Endothelial cell of umbilical vein (primary cell): ENCODE measurements around the gene TMEM151A. TPM values are rescaled to one million over a fixed set of nuclear protein-coding genes. Genes with fewer than 3 reads are reported as not detected.

Source experiments
- BruUV-seq: library from RNA; stranded (reverse); fragments of 400-500 nt; replicated peaks from 2 replicates; lab custom pipeline; 2021; lab: Mats Ljungman, UMichigan
- CTCF ChIA-PET: fragments of 300-600, 350-600 bp; sonication (Branson Sonifier 250); formaldehyde crosslinking; loops from one replicate; lab custom pipeline; 2021; ENCODE audit warnings: antibody characterized with exemption, inconsistent platforms; lab: Charles Lee
- POLR2A ChIA-PET: fragments of 300-600, 350-600 bp; sonication (Branson Sonifier 250); formaldehyde crosslinking; loops from one replicate; lab custom pipeline; 2021; ENCODE audit warnings: antibody characterized with exemption, inconsistent platforms; lab: Charles Lee
- DNase-seq: peaks from one replicate; pipeline ENCODE4 v3.0.0-alpha.2; 2011; ENCODE audit warnings: low read depth, low spot score
- FAIRE-seq: peaks from 2 replicates; lab custom pipeline; 2011; peaks lifted over from hg19 to GRCh38; lab: Jason Lieb, UNC
- H2AFZ ChIP-seq: 2 replicates; pipeline ENCODE4 v1.6.0; 2012; ENCODE audit warnings: low read depth, low read length, control low read depth, inconsistent platforms
- H3K27ac ChIP-seq: 2 replicates; pipeline ENCODE4 v1.5.1; 2011; ENCODE audit warnings: low read depth, mild to moderate bottlenecking, control low read depth, low read length, moderate library complexity; ENCODE audit not compliant: insufficient read depth
- H3K27me3 ChIP-seq, 2 experiments: 2 replicates each; pipeline versions ENCODE4 v1.6.0 to v1.6.1; 2011; ENCODE audit warnings: low read length in 2 of 2, mixed read lengths in 1 of 2; ENCODE audit not compliant: control insufficient read depth in 2 of 2, insufficient read depth in 2 of 2
- H3K36me3 ChIP-seq, 2 experiments: 2 replicates in 1 of 2; 3 replicates in 1 of 2; pipeline ENCODE4 v1.5.1; 2011; ENCODE audit warnings: low read length in 2 of 2, mild to moderate bottlenecking in 1 of 2, moderate library complexity in 1 of 2; ENCODE audit not compliant: control insufficient read depth in 2 of 2, insufficient read depth in 2 of 2; ENCODE audit errors: extremely low read depth in 1 of 2
- H3K4me1 ChIP-seq: 3 replicates; pipeline ENCODE4 v1.5.1; 2011; ENCODE audit warnings: mild to moderate bottlenecking, low read length; ENCODE audit not compliant: control insufficient read depth, insufficient read depth; ENCODE audit errors: extremely low read depth
- H3K4me2 ChIP-seq: 2 replicates; pipeline ENCODE4 v1.6.1; 2011; ENCODE audit warnings: low read length, control low read depth, mixed read lengths; ENCODE audit not compliant: insufficient read depth
- H3K4me3 ChIP-seq, 3 experiments: fragments of 200-600 bp in 1 of 3; sonication (generic), shearing (Covaris generic) in 1 of 3; replicated peaks in 1 of 3; 2 replicates each; pipeline ENCODE4 v1.5.1; 2011 to 2016; ENCODE audit warnings: control low read depth in 3 of 3, low read length in 3 of 3, mild to moderate bottlenecking in 2 of 3, inconsistent platforms in 1 of 3, low read depth in 1 of 3, moderate library complexity in 1 of 3; ENCODE audit not compliant: insufficient read depth in 1 of 3
- H3K79me2 ChIP-seq: 2 replicates; pipeline ENCODE4 v1.6.0; 2012; ENCODE audit warnings: low read length, inconsistent platforms; ENCODE audit not compliant: control insufficient read depth, insufficient read depth
- H3K9ac ChIP-seq: replicated peaks from 2 replicates; pipeline ENCODE3; 2011; ENCODE audit warnings: low read length, control low read depth; ENCODE audit not compliant: insufficient read depth; ENCODE audit errors: extremely low read depth
- H3K9me1 ChIP-seq: replicated peaks from 3 replicates; pipeline ENCODE4 v1.6.0; 2011; ENCODE audit warnings: mild to moderate bottlenecking, low read length; ENCODE audit not compliant: control insufficient read depth, insufficient read depth; ENCODE audit errors: extremely low read depth
- H3K9me3 ChIP-seq: replicated peaks from 2 replicates; pipeline ENCODE4 v1.5.1; 2012; ENCODE audit warnings: low read length, inconsistent platforms; ENCODE audit not compliant: control insufficient read depth, insufficient read depth
- H4K20me1 ChIP-seq: replicated peaks from 2 replicates; pipeline ENCODE3; 2011; ENCODE audit warnings: mild to moderate bottlenecking, low read length; ENCODE audit not compliant: control insufficient read depth, insufficient read depth; ENCODE audit errors: extremely low read depth
- EZH2 ChIP-seq: IDR thresholded peaks from 2 replicates; pipeline ENCODE4 v1.6.1; 2012; ENCODE audit warnings: borderline replicate concordance, low read depth, mild to moderate bottlenecking, moderate library complexity, low read length, inconsistent platforms; ENCODE audit not compliant: severe bottlenecking
- FOS ChIP-seq: IDR thresholded peaks from 2 replicates; pipeline ENCODE4 v1.6.1; 2011; ENCODE audit warnings: mild to moderate bottlenecking, low read length, moderate library complexity, borderline replicate concordance; ENCODE audit not compliant: insufficient read depth
- GATA2 ChIP-seq: IDR thresholded peaks from 2 replicates; pipeline ENCODE4 v1.7.0; 2011; ENCODE audit warnings: low read depth, mild to moderate bottlenecking, moderate library complexity, mixed read lengths, low read length; ENCODE audit not compliant: insufficient read length, insufficient read depth
- JUN ChIP-seq: IDR thresholded peaks from 2 replicates; pipeline ENCODE4 v1.6.1; 2011; ENCODE audit warnings: borderline replicate concordance, low read depth; ENCODE audit not compliant: insufficient read length, insufficient read depth
- MAX ChIP-seq: IDR thresholded peaks from 2 replicates; pipeline ENCODE4 v1.6.1; 2011; ENCODE audit not compliant: insufficient read depth, insufficient read length
- MYC ChIP-seq: IDR thresholded peaks from one replicate; pipeline ENCODE4 v1.6.1; 2011; ENCODE audit warnings: mild to moderate bottlenecking, low read depth, low read length
- POLR2A ChIP-seq: IDR thresholded peaks from 2 replicates; pipeline ENCODE4 v1.6.1; 2012; ENCODE audit warnings: low read depth, mild to moderate bottlenecking, control low read depth, low read length
- POLR2AphosphoS5 ChIP-seq: IDR thresholded peaks from 2 replicates; pipeline ENCODE4 v1.6.1; 2012; ENCODE audit warnings: low read depth, mild to moderate bottlenecking, control low read depth, low read length, moderate library complexity; ENCODE audit not compliant: insufficient read depth
- dilution Hi-C: fragments of 300-500 bp; cut with MboI; formaldehyde crosslinking; loops from one replicate; pipeline ENCODE4 v1.15.0; 2019; ENCODE audit warnings: low sequenced_read_pairs; ENCODE audit not compliant: extremely low pct_ligation_motif_present
- intact Hi-C: fragments of 100-400 bp; cut with micrococcal nuclease; formaldehyde crosslinking; loops from one replicate; pipeline ENCODE4 v1.10.0; 2022
- polyA plus RNA-seq, 4 experiments: library from polyadenylated mRNA; depleted of rRNA in 3 of 4; stranded (reverse) in 3 of 4; unstranded in 1 of 4; fragments of >200 nt; gene quantifications; 2 replicates each; pipeline versions ENCODE4 v1.2.1 to v1.2.3, GENCODE V29; 2011 to 2012; ENCODE audit warnings: missing spikeins in 1 of 4
- total RNA-seq: library from RNA; stranded (reverse); gene quantifications from 2 replicates; pipeline ENCODE4 v1.2.3, GENCODE V29; 2021
- TF ChIP-seq, protein P1 (sequence below), 2 donors: IDR thresholded peaks; 1 replicate in 1 of 2; 2 replicates in 1 of 2; pipeline ENCODE4 v1.5.1; 2011; ENCODE audit warnings: low read length in 2 of 2, mild to moderate bottlenecking in 2 of 2, moderate library complexity in 2 of 2, control low read depth in 1 of 2, inconsistent platforms in 1 of 2, low read depth in 1 of 2; ENCODE audit not compliant: insufficient read depth in 1 of 2; ENCODE audit errors: extremely low read depth in 1 of 2

TMEM151A gene
- total and polyA plus RNA-seq, 2 donors (not counting 3 experiments of a cell fraction or from before 2014, with no cell fraction given), result not detected

GRCh38 chr11:66290330-66290621 lies 1.4 kb upstream of the TMEM151A start:
- POLR2A ChIA-PET, result no interaction called here
- Histone ChIP-seq H3K9me3 (no peaks in the 10 kb centered on the region), H3K27me3 (peaks cover 20% of the 10 kb centered on the region in 2 experiments), H3K27ac (no peak overlapping the region), H3K4me3 (no peak overlapping the region), H3K9me1 (no peaks in the 10 kb centered on the region), H3K9ac (no peak overlapping the region), H3K4me2 (no peak overlapping the region), H4K20me1 (no peaks in the 10 kb centered on the region), H2AFZ (no peak overlapping the region), H3K36me3 (peaks cover 0 to 2% of the 10 kb centered on the region in 2 experiments), H3K4me1 (peaks cover 13% of the 10 kb centered on the region), H3K79me2 (peaks cover 12% of the 10 kb centered on the region)
- TF ChIP-seq POLR2AphosphoS5 (no peak), POLR2A (no peak), JUN (no peak), FOS (no peak), GATA2 (no peak), EZH2 (no peak), MAX (no peak), MYC (no peak)
- TF ChIP-seq, protein P1, sequence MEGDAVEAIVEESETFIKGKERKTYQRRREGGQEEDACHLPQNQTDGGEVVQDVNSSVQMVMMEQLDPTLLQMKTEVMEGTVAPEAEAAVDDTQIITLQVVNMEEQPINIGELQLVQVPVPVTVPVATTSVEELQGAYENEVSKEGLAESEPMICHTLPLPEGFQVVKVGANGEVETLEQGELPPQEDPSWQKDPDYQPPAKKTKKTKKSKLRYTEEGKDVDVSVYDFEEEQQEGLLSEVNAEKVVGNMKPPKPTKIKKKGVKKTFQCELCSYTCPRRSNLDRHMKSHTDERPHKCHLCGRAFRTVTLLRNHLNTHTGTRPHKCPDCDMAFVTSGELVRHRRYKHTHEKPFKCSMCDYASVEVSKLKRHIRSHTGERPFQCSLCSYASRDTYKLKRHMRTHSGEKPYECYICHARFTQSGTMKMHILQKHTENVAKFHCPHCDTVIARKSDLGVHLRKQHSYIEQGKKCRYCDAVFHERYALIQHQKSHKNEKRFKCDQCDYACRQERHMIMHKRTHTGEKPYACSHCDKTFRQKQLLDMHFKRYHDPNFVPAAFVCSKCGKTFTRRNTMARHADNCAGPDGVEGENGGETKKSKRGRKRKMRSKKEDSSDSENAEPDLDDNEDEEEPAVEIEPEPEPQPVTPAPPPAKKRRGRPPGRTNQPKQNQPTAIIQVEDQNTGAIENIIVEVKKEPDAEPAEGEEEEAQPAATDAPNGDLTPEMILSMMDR (IDR thresholded peaks at IDR 0.05; ENCODE audit: extremely low read depth in 1 of 2, insufficient read depth in 1 of 2, low read depth in 1 of 2, low read length in 2 of 2), result no peak
- BruUV-seq, result no TSS peak
- FAIRE-seq (no peak), DNase-seq (no peak)
- dilution Hi-C loops (no loop called here), intact Hi-C loops (no loop called here)
- CTCF ChIA-PET, result interaction anchor here (1.9 kb wide), 1 partner anchor 8 kb away, joined by 10 read pairs; no protein-coding TSS in a partner anchor
